T1000 (cell line): ENCODE results near the gene DARS2.
"Not testable (repeated sequence)": the region's sequence is repeated elsewhere in the genome, so short reads cannot be mapped to it uniquely, and the experiment has no call there.

Source experiments
- DNase-seq: peaks from one replicate; lab custom pipeline; 2025; ENCODE audit warnings: mixed read lengths; lab: John Stamatoyannopoulos, UW

The DARS2 gene

DNA sequence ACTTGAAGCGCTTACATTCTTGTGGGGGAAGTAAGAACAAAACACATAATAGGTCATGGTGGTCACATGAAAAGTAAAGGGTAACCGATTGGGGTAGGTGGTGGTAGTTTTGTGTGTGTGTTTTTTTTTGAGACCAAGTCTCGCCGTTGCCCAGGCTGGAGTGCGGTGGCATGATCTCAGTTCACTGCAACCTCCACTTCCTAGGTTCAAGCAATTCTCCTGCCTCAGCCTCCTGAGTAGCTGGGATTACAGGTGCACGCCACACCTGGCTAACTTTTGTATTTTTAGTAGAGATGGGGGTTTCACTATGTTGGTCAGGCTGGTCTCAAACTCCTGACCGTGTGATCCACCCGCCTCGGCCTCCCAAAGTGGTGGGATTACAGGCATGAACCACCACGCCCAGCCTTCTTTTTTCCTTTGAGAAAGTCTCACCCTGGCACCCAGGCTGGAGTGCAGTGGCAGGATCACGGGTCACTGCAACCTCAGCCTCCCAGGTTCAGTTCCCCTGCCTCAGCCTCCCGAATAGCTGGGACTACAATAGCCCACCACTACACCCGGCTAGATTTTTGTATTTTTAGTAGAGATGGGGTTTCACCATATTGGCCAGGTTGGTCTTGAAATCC, 37.8 kb downstream of the DARS2 start:
- not testable (repeated sequence) for DNase-seq

DNA sequence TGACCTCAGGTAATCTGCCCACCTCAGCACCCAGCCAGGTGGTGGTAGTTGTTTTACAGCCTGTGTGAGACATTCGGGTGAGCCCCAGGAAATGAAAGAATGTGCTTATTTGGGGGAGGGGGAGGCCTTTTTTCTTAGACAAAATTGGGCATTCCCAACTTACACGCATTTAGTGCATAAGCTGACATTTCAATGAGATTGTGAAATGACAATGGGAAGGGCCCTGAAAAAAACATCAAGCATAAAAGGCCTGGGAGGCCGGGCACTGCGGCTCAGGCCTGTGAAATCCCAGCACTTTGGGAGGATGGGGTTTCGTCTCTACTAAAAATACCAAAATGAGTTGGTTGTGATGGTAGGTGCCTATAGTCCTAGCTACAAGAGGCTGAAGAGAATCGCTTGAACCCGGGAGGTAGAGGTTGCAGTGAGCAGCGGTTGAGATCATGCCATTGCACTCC, 38.3 kb downstream of the DARS2 start:
- no peak for DNase-seq

DNA sequence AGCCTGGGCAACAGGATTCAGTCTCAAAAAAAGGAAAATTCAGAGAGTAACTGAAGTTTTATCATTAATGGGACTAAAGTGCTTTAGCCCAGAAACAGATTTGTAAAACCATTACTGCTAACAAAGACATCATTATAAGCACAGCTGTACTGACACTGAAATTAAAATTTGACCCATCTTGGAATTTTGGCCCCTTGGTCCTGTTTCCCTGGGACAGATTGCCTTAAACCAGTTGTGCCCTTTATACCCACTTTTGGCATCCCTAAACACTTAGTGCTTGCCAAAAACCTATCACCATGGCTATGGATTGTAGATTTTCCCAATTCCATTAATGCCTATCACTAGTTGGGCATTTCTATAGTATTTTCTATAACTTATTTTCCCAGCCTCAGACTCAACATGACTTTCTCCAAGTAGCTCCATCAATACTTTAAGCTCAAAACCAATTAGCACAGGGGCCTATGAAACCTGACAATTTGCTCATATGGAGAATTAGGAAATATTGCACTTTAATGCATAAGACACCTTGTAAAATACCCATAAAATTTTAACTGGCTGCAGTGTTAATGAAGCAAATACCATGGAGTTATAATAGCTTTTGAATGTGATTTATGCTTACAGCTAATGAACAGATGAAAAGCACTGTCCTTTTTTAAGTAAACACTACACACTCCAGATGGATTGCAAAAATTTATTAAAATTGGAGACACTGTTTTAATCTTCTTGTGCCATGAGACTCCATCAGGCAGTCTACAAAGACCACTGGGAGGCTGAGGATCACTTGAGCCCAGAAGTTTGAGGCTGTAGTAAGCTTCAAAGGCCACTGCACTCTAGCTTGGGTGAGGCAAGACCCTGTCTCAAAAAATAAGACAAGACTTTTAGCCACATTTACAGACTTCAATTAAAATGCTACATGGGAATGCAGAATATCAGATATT, 39.0 kb downstream of the DARS2 start:
- DNase-seq = no peak

GRCh38 chr1:173864179-173864867, 39.9 kb downstream of the DARS2 start:
- DNase-seq = no peak

DNA sequence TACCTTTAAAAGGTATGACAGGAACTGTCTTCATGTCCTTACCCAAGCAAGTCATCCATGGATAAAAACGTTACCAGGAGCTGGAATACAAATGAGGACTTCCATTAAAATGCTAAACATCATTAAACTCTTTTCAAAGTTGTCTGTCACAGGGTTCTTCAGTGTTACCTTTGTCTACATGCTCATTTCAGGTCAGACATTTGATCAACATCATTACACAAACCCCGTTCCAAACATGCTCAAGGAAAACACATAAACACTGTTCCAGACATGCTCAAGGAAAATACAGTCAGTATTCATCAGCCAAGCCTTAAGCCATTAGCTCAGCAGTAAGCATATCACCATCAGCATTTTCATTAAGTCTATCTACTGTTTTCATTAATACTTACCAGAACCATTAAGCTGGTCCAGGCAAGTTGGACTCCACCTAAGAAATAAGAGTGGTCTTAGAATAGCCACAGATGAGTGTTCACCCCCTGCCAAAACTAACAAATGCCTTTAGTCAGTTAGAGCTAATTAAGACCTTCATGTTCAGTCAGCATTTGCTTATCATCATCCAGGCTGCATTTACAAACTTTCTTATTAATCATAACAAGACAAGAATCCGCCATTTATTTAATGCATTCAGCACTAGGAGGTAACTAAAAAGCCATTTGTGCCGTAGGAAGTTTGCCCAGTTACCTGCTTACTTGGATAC, 41.1 kb downstream of the DARS2 start:
- DNase-seq = no peak

- DNase-seq = no peak
These were observed 42.1 kb downstream of the DARS2 start for GRCh38 chr1:173866413-173867115.

DNA sequence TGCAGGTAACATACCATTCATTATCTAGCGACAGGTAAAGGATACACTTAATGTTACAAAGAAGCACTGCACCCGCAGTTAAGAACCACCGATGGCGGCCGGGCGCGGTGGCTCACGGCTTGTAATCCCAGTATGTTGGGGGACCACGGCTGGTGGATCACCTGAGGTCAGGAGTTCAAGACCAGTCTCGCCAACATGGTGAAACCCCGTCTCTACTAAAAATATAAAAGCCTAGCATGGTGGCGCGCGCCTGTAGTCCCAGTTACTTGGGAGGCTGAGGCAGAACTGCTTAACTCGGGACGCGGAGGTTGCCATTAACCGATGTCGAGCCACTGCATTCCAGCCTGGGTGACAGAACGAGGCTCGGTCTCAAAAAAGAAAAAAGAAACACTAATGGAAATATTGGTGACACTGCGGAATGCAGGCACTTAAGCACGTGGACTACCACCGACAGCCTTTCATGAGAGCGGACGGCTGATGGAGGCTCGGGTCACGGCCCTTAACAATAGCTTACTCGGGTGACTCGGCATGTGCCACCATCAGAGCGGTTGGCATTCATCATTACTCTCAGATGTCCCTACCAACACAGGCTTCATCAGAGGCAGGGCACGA, 42.8 kb downstream of the DARS2 start:
- DNase-seq = no peak

DNA sequence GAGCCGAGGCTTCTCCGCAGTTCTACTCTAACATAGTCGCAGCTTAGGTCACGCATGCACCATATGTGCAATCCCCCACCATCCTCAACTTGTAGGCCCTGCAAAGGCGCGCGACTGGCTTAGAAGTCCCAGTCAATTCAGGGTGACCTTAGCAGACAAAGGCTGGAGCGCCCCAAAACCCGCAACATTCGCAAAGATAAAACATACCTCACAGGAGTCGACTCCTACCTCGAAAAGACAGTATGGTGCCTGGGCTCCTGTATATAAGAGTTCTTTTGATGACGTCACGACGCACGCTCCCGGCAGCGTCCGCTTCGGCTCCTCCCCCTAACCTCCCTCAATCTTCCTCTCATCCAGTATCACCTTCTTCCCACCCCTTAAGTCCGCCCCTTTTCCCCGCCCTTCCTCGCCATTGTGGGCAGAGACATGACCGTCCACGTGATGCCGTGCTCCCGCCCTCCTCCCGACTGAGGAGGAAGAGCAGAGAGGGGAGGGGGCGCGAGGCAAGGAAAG, 43.3 kb downstream of the DARS2 start, which contains the start of gene GAS5:
GAS5 (minus strand) TSS at position 237 of the 513 bp plus-strand sequence.
- DNase-seq = peak; percentile 97

DNA sequence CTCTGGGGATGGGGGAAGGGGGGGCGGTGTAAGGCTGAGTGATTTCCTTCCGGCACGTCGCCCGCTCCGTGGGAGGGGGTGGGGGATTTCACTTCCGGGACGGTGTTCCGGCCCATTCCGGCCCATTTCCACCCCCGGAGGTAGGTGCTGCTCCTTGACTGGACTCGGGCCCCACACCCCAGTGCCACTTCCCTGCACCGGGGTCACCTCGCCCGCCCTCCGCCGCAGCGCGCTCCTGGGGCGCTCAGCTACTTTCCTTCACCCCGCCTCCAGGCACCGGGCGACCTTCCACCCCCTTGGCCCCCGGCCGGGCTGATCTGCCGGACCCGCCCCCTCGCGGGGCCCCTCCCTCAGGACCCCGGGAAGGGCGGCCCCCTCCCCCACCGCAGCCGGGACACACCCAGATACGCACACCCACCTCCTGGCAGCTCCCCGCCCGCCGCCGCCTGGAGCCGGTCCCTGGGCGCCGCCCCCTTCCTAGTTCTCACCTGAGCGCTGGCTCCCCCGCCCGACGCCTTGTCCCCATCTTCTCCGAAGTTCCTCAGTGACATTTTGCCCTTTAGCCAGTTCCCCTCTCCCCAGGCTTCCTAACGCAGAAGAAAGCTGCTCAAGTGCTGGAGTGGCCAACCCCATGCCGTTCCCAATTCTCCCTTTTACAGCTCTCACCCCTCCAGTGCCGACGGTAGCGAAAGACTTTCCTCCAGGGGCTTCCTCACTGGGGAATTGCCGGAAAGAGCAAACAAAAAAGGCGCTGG, 44.0 kb downstream of the DARS2 start, which contains the start of gene ZBTB37:
ZBTB37 (plus strand) TSS at position 115 of the 755 bp plus-strand sequence. CDS start 1,846 bp downstream, outside the sequence.
- no peak for DNase-seq

- DNase-seq = no peak
These were observed 44.5 kb downstream of the DARS2 start for GRCh38 chr1:173869021-173869359.

DNA sequence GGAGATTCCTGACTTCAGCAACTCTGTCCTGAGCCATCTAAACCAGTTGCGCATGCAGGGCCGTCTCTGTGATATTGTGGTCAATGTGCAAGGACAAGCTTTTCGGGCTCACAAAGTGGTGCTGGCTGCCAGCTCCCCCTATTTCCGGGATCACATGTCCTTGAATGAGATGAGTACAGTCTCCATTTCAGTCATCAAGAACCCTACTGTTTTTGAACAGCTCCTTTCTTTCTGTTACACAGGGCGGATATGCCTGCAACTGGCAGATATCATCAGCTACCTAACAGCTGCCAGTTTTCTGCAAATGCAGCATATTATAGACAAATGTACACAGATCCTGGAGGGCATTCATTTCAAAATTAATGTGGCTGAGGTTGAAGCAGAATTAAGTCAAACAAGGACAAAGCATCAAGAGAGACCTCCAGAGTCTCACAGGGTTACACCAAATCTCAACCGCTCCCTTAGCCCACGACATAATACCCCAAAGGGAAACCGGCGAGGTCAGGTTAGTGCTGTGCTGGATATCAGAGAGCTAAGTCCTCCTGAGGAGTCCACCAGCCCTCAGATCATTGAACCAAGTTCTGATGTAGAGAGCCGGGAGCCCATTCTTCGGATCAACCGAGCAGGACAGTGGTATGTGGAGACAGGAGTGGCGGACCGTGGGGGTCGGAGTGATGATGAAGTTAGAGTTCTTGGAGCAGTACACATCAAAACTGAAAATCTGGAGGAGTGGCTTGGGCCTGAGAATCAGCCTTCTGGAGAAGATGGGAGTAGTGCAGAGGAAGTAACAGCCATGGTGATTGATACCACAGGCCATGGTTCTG, 46.0 kb downstream of the DARS2 start:
- no peak for DNase-seq

- no peak for DNase-seq
These were observed 46.6 kb downstream of the DARS2 start for GRCh38 chr1:173871091-173871490.

- DNase-seq = no peak
These were observed 47.0 kb downstream of the DARS2 start for GRCh38 chr1:173871500-173871899.

- no peak for DNase-seq
These were observed 52.3 kb downstream of the DARS2 start for GRCh38 chr1:173876732-173877131.

GRCh38 chr1:173878251-173878650, 53.8 kb downstream of the DARS2 start:
- DNase-seq = no peak

DNA sequence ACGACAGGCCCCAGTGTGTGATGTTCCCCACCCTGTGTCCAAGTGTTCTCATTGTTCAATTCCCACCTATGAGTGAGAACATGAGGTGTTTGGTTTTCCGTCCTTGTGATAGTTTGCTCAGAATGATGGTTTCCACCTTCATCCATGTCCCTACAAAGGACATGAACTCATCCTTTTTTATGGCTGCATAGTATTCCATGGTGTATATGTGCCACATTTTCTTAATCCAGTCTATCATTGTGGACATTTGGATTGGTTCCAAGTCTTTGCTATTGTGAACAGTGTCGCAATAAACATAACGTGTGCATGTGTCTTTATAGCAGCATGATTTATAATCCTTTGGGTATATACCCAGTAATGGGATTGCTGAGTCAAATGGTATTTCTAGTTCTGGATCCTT, 56.6 kb downstream of the DARS2 start:
- DNase-seq = not testable (repeated sequence)

GRCh38 chr1:173884701-173885100, 60.2 kb downstream of the DARS2 start:
- no peak for DNase-seq

- no peak for DNase-seq
These were observed 62.5 kb downstream of the DARS2 start for GRCh38 chr1:173886746-173887611.
